HUDEP-2 (cell line): ENCODE results near the gene OR9G4.

Source experiments
- DNase-seq, 76 experiments: peaks; one replicate each; lab custom pipeline; 2025; ENCODE audit not compliant: unreplicated experiment in 76 of 76; lab: John Stamatoyannopoulos, UW

The OR9G4 gene

GRCh38 chr11:56748597-56748996 lies at the start of gene OR9G4:
Gene OR9G4 (minus strand): TSS chr11:56748697. CDS start chr11:56743766, 4,931 bp downstream.
- no peak for DNase-seq

GRCh38 chr11:56783448-56784041 lies 35.0 kb upstream of the OR9G4 start:
- DNase-seq = peak in 12 of 76 experiments; percentile 1 to 31 (median 12)

GRCh38 chr11:56782167-56782847 lies 33.8 kb upstream of the OR9G4 start:
- DNase-seq = no peak

GRCh38 chr11:56776809-56777208 lies 28.3 kb upstream of the OR9G4 start:
- no peak for DNase-seq

- DNase-seq = no peak
Measured at GRCh38 chr11:56764976-56765375, 16.5 kb upstream of the OR9G4 start.

- DNase-seq = no peak
Measured at GRCh38 chr11:56751480-56751879, 3.0 kb upstream of the OR9G4 start.

- no peak for DNase-seq
Measured at GRCh38 chr11:56750190-56750589, 1.7 kb upstream of the OR9G4 start.

- DNase-seq = no peak
Measured at GRCh38 chr11:56740886-56741285, 7.6 kb downstream of the OR9G4 start.

GRCh38 chr11:56740107-56740506 lies 8.4 kb downstream of the OR9G4 start:
- DNase-seq = no peak

GRCh38 chr11:56720513-56720912 lies 28.0 kb downstream of the OR9G4 start:
- DNase-seq = no peak

- no peak for DNase-seq
Measured at GRCh38 chr11:56716379-56716854, 32.1 kb downstream of the OR9G4 start.

- DNase-seq = no peak
Measured at GRCh38 chr11:56714206-56714605, 34.3 kb downstream of the OR9G4 start.

GRCh38 chr11:56706486-56706885 lies 42.0 kb downstream of the OR9G4 start:
- no peak for DNase-seq

GRCh38 chr11:56705784-56706396 lies 42.6 kb downstream of the OR9G4 start:
- DNase-seq = no peak

GRCh38 chr11:56700914-56701485 lies 47.5 kb downstream of the OR9G4 start:
- DNase-seq = no peak

GRCh38 chr11:56700242-56700913 lies 48.1 kb downstream of the OR9G4 start:
- no peak for DNase-seq

GRCh38 chr11:56698795-56699194 lies 49.7 kb downstream of the OR9G4 start, which contains the start of gene OR9G1:
Gene OR9G1 (plus strand): TSS chr11:56699095. CDS start chr11:56700388, 1,293 bp downstream.
- DNase-seq = no peak

GRCh38 chr11:56693428-56693827 lies 55.1 kb downstream of the OR9G4 start:
- no peak for DNase-seq
